GM21619 (cell line): ENCODE data around the gene MAP3K2.

Source experiments
- ATAC-seq: cut with Tn5 transposase; IDR thresholded peaks from one replicate; pipeline ENCODE4 v1.9.1; 2021; ENCODE audit not compliant: unreplicated experiment

MAP3K2 gene

GRCh38 chr2:127305990-127306585, 81.7 kb downstream of the MAP3K2 start:
- no peak for ATAC-seq

GRCh38 chr2:127302168-127302567, 85.6 kb downstream of the MAP3K2 start:
- no peak for ATAC-seq

- ATAC-seq = peak; percentile 99
Observed at GRCh38 chr2:127293748-127294562, 93.8 kb downstream of the MAP3K2 start, which contains the start of gene ERCC3. ERCC3 (minus strand) TSS chr2:127294144; CDS start chr2:127294081, 63 bp downstream.

- no peak for ATAC-seq
Observed at GRCh38 chr2:127293386-127293747, 94.4 kb downstream of the MAP3K2 start.

GRCh38 chr2:127288274-127288673, 99.5 kb downstream of the MAP3K2 start:
- no peak for ATAC-seq

- no peak for ATAC-seq
Observed at GRCh38 chr2:127283275-127283674, 104.5 kb downstream of the MAP3K2 start.

GRCh38 chr2:127280693-127281092, 107.1 kb downstream of the MAP3K2 start:
- no peak for ATAC-seq

GRCh38 chr2:127279781-127280180, 108.0 kb downstream of the MAP3K2 start:
- ATAC-seq = no peak

- no peak for ATAC-seq
Observed at GRCh38 chr2:127278959-127279358, 108.8 kb downstream of the MAP3K2 start.

- peak; percentile 76 for ATAC-seq
Observed at GRCh38 chr2:127277028-127277427, 110.7 kb downstream of the MAP3K2 start.

GRCh38 chr2:127275789-127276188, 112.0 kb downstream of the MAP3K2 start:
- ATAC-seq = no peak

GRCh38 chr2:127275356-127275755, 112.4 kb downstream of the MAP3K2 start:
- no peak for ATAC-seq

GRCh38 chr2:127270663-127271062, 117.1 kb downstream of the MAP3K2 start:
- no peak for ATAC-seq

GRCh38 chr2:127261804-127262406, 125.9 kb downstream of the MAP3K2 start:
- ATAC-seq = no peak

GRCh38 chr2:127259355-127259754, 128.4 kb downstream of the MAP3K2 start:
- no peak for ATAC-seq

- no peak for ATAC-seq
Observed at GRCh38 chr2:127256866-127257265, 130.9 kb downstream of the MAP3K2 start.

- no peak for ATAC-seq
Observed at GRCh38 chr2:127256381-127256780, 131.4 kb downstream of the MAP3K2 start.

- ATAC-seq = no peak
Observed at GRCh38 chr2:127255721-127256120, 132.1 kb downstream of the MAP3K2 start.

- no peak for ATAC-seq
Observed at GRCh38 chr2:127255146-127255545, 132.6 kb downstream of the MAP3K2 start.

- ATAC-seq = no peak
Observed at GRCh38 chr2:127254386-127254981, 133.3 kb downstream of the MAP3K2 start.
